K562 (cell line): ENCODE measurements around the gene GPR153. TPM values are rescaled to one million over a fixed set of nuclear protein-coding genes. Genes with fewer than 3 reads are reported as not detected.
A peak's percentile ranks its signal among the peaks of the same experiment; 100 is the strongest.

Experiments used
- ARID4B ChIP-seq: sonication (generic); formaldehyde crosslinking; IDR thresholded peaks from 2 replicates; pipeline ENCODE4 v1.8.0; 2022; ENCODE audit warnings: mild to moderate bottlenecking, missing genetic modification reagents
- KHSRP ChIP-seq: fragments of 450-650 bp; IDR thresholded peaks from 2 replicates; pipeline ENCODE4 v1.6.1; 2017
- MAZ ChIP-seq, 2 experiments: fragments of 450-650 bp in 1 of 2; sonication (generic) in 1 of 2; formaldehyde crosslinking; IDR thresholded peaks in 1 of 2; conservative IDR thresholded peaks in 1 of 2; 2 replicates each; pipeline versions ENCODE4 v1.4.0 to v1.5.0; 2020; ENCODE audit warnings: mild to moderate bottlenecking in 1 of 2, missing genetic modification reagents in 1 of 2
- NELFE ChIP-seq: IDR thresholded peaks from 2 replicates; pipeline ENCODE4 v1.6.1; 2011; ENCODE audit warnings: mild to moderate bottlenecking; ENCODE audit not compliant: insufficient read depth, insufficient read length
- PHF20 ChIP-seq: fragments of 450-650 bp; IDR thresholded peaks from 2 replicates; pipeline ENCODE4 v1.6.1; 2018; ENCODE audit not compliant: partially characterized antibody
- PRMT5 ChIP-seq: sonication (generic); formaldehyde crosslinking; IDR thresholded peaks from 2 replicates; pipeline ENCODE4 v1.5.0; 2020; ENCODE audit warnings: missing genetic modification reagents
- RAD21 ChIP-seq, 2 experiments: fragments of 250-450 bp in 1 of 2; fragments of 450-650 bp in 1 of 2; sonication (Bioruptor Pico) in 1 of 2; formaldehyde crosslinking in 1 of 2; IDR thresholded peaks in 1 of 2; conservative IDR thresholded peaks in 1 of 2; 2 replicates each; pipeline versions ENCODE4 v1.4.0 to v1.8.0; 2020 to 2022; ENCODE audit warnings: mild to moderate bottlenecking in 2 of 2, moderate library complexity in 1 of 2
- SMAD2 ChIP-seq: fragments of 150-350 bp; IDR thresholded peaks from 2 replicates; pipeline ENCODE4 v1.6.1; 2014; ENCODE audit warnings: low read depth, mild to moderate bottlenecking, low read length
- SMARCA5 ChIP-seq: fragments of 450-650 bp; IDR thresholded peaks from 2 replicates; pipeline ENCODE4 v1.6.1; 2016
- STAT5A ChIP-seq: IDR thresholded peaks from 2 replicates; pipeline ENCODE4 v1.6.1; 2012; ENCODE audit warnings: low read length, inconsistent platforms, borderline replicate concordance
- TEAD1 ChIP-seq, 2 experiments: fragments of 450-650 bp in 1 of 2; sonication (generic) in 1 of 2; formaldehyde crosslinking; IDR thresholded peaks; 2 replicates each; pipeline versions ENCODE4 v1.4.0 to v1.8.0; 2020 to 2022; ENCODE audit warnings: mild to moderate bottlenecking in 2 of 2, missing genetic modification reagents in 1 of 2
- ZFP36 ChIP-seq: fragments of 150-350 bp; IDR thresholded peaks from 2 replicates; pipeline ENCODE4 v1.6.1; 2018; ENCODE audit warnings: low read length, low read depth; ENCODE audit not compliant: partially characterized antibody
- ZNF143 ChIP-seq: sonication (generic); formaldehyde crosslinking; IDR thresholded peaks from 2 replicates; pipeline ENCODE4 v1.9.0; 2022; ENCODE audit warnings: mild to moderate bottlenecking, missing genetic modification reagents
- ZNF347 ChIP-seq: fragments of 450-650 bp; formaldehyde crosslinking; IDR thresholded peaks from 2 replicates; pipeline ENCODE4 v1.4.0; 2020; ENCODE audit warnings: low read depth, mild to moderate bottlenecking, moderate library complexity
- ZNF696 ChIP-seq: fragments of 250-450 bp; sonication (Bioruptor Pico); conservative IDR thresholded peaks from 2 replicates; pipeline ENCODE4 v1.4.0; 2020; ENCODE audit warnings: mild to moderate bottlenecking, moderate library complexity
- polyA plus RNA-seq, 8 experiments: library from polyadenylated mRNA; depleted of rRNA in 4 of 8; stranded (reverse) in 5 of 8; unstranded in 3 of 8; fragments of >200 nt; fragmentation: Nextera tagmentation in 2 of 8; fragmentation: Illumina TruSeq in 1 of 8; extraction: Ambion mirVana in 2 of 8; extraction: Trizol in 1 of 8; gene quantifications; 2 replicates each; pipeline versions ENCODE4 v1.2.1 to v1.2.3, GENCODE V29; 2011 to 2014; ENCODE audit warnings: inconsistent platforms in 1 of 8, missing spikeins in 1 of 8
- total RNA-seq, 7 experiments: library from RNA; depleted of rRNA in 6 of 7; stranded (reverse); fragments of >200 nt in 6 of 7; fragmentation: Illumina TruSeq in 2 of 7; extraction: Trizol in 2 of 7; gene quantifications; 2 replicates each; pipeline versions ENCODE4 v1.2.1 to v1.2.3, GENCODE V29; 2011 to 2021; ENCODE audit warnings: low replicate concordance in 1 of 7
- TF ChIP-seq, protein P1 (sequence below): sonication (generic); formaldehyde crosslinking; IDR thresholded peaks from 2 replicates; pipeline ENCODE4 v1.8.1; 2023; ENCODE audit warnings: mild to moderate bottlenecking, missing genetic modification reagents
- TF ChIP-seq, protein P2 (sequence below): sonication (generic); IDR thresholded peaks from 2 replicates; pipeline ENCODE4 v1.6.1; 2016
- TF ChIP-seq, protein P3 (sequence below): sonication (generic); formaldehyde crosslinking; IDR thresholded peaks from 2 replicates; pipeline ENCODE4 v1.8.1; 2023; ENCODE audit warnings: mild to moderate bottlenecking, missing genetic modification reagents, moderate library complexity

The GPR153 gene
- total and polyA plus RNA-seq, 9 of the 15 experiments (the other 6 are each of a cell fraction or from before 2014, with no cell fraction given): 0.01 to 1.5 (median 0.51) TPM

DNA sequence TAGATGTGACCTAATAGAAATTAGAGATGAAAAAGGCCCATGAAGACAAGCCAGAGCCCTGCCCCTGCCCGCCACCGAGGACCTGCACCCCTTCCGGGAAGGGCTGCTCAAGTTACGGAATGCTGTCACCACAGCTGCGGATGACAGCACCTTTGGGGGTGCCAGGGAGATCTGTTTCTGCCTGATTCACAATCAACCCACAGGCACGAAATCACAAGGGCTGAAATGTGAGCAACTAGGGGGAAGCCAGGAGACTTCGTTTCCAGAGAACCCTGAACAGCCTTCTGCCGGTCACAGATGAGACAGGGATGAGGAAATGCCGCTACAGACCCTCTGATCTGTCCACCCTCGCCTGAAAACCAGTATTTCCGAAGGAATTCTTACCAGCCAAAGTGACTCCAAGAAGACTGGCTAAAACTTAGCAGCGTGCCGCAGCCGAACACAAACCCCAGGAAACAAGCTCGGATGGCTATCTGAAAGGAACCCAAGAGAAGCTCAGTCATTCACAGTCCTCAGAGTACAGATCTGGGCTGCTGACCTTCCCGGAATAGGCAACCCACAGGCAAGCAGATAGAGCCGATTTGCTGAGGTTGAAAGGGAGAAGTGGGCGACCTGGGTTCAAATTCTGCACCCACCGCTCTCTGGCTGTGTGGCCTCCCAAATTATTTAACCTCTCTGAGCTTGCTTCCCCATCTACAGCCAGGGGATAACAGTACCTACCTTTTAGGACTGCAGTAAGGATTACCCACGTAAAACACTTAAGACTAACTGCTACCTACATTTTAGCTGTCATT is 26.2 kb downstream of the GPR153 start (continued):
- TF ChIP-seq, protein P1, sequence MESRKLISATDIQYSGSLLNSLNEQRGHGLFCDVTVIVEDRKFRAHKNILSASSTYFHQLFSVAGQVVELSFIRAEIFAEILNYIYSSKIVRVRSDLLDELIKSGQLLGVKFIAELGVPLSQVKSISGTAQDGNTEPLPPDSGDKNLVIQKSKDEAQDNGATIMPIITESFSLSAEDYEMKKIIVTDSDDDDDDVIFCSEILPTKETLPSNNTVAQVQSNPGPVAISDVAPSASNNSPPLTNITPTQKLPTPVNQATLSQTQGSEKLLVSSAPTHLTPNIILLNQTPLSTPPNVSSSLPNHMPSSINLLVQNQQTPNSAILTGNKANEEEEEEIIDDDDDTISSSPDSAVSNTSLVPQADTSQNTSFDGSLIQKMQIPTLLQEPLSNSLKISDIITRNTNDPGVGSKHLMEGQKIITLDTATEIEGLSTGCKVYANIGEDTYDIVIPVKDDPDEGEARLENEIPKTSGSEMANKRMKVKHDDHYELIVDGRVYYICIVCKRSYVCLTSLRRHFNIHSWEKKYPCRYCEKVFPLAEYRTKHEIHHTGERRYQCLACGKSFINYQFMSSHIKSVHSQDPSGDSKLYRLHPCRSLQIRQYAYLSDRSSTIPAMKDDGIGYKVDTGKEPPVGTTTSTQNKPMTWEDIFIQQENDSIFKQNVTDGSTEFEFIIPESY (CRISPR knock-in tag): no peak
- TF ChIP-seq ARID4B (CRISPR knock-in tag) (peak; percentile 22; the same call in 1 of the 2 replicates), NELFE (no peak), TEAD1 (CRISPR knock-in tag; IDR thresholded peaks at IDR 0.05) (peak in 1 of 2 experiments; percentile 24; a peak in 1 of 4 replicates), ZNF143 (CRISPR knock-in tag) (no peak), KHSRP (no peak), ZNF347 (no peak), MAZ (CRISPR knock-in tag; conservative IDR thresholded peaks at IDR 0.05 in 1 of 2, IDR thresholded peaks at IDR 0.05 in 1 of 2) (0 out of 4 replicates have a peak, but pooled peaks of 1 of the 2 experiments have one; percentile 13), STAT5A (no peak), ZFP36 (peak; percentile 87), SMARCA5 (peak; percentile 91), RAD21 (CRISPR knock-in tag; conservative IDR thresholded peaks at IDR 0.05 in 1 of 2, IDR thresholded peaks at IDR 0.05 in 1 of 2) (no peak), PRMT5 (CRISPR knock-in tag) (no peak), SMAD2 (no peak), ZNF696 (CRISPR knock-in tag) (no peak), PHF20 (no peak)
- TF ChIP-seq, protein P2, sequence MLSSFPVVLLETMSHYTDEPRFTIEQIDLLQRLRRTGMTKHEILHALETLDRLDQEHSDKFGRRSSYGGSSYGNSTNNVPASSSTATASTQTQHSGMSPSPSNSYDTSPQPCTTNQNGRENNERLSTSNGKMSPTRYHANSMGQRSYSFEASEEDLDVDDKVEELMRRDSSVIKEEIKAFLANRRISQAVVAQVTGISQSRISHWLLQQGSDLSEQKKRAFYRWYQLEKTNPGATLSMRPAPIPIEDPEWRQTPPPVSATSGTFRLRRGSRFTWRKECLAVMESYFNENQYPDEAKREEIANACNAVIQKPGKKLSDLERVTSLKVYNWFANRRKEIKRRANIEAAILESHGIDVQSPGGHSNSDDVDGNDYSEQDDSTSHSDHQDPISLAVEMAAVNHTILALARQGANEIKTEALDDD: peak; percentile 15; the same call in 1 of the 2 replicates
- TF ChIP-seq, protein P3, sequence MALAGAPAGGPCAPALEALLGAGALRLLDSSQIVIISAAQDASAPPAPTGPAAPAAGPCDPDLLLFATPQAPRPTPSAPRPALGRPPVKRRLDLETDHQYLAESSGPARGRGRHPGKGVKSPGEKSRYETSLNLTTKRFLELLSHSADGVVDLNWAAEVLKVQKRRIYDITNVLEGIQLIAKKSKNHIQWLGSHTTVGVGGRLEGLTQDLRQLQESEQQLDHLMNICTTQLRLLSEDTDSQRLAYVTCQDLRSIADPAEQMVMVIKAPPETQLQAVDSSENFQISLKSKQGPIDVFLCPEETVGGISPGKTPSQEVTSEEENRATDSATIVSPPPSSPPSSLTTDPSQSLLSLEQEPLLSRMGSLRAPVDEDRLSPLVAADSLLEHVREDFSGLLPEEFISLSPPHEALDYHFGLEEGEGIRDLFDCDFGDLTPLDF (CRISPR knock-in tag): no peak
